ENCODE measurements around the gene PRTFDC1. TPM values are rescaled to one million over a fixed set of nuclear protein-coding genes. Genes with fewer than 3 reads are reported as not detected.

The PRTFDC1 gene
- total RNA-seq, 2 experiments from 2014 or later: 1.4 to 1.7 TPM

DNA sequence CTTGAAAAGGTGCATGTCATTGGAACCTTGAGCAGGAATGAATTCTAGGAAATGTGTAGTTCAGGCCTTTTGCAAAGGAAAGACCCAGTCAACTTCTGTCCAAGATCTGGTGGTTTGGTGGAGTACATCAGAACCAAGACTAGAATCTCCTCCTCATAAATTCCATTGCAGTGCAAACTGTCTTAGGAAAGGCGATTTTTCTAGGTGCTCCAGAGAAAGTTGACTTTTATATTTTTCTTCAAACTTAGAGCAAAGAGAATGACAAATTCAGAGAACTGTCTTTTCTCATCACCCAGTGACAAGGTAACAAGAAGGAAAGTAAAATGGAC, 50.0 kb downstream of the PRTFDC1 start:
- ChIA-PET POLR2A (interaction anchor here (1.1 kb wide), 1 partner anchor 11 kb away, joined by 3 read pairs; no protein-coding TSS in a partner anchor), CTCF (no interaction called here)
- H3K9me3 Mint-ChIP-seq: no peaks in the 10 kb centered on the region
- no peak overlapping the region for H3K27ac Mint-ChIP-seq
- no peak for DNase-seq
- no peak overlapping the region for H3K4me3 Mint-ChIP-seq
- peaks cover 26% of the 10 kb centered on the region for H3K36me3 Mint-ChIP-seq (ENCODE audit: low read depth)
- H3K4me1 Mint-ChIP-seq: peaks cover 30% of the 10 kb centered on the region
- H3K27me3 Mint-ChIP-seq: no peaks in the 10 kb centered on the region

DNA sequence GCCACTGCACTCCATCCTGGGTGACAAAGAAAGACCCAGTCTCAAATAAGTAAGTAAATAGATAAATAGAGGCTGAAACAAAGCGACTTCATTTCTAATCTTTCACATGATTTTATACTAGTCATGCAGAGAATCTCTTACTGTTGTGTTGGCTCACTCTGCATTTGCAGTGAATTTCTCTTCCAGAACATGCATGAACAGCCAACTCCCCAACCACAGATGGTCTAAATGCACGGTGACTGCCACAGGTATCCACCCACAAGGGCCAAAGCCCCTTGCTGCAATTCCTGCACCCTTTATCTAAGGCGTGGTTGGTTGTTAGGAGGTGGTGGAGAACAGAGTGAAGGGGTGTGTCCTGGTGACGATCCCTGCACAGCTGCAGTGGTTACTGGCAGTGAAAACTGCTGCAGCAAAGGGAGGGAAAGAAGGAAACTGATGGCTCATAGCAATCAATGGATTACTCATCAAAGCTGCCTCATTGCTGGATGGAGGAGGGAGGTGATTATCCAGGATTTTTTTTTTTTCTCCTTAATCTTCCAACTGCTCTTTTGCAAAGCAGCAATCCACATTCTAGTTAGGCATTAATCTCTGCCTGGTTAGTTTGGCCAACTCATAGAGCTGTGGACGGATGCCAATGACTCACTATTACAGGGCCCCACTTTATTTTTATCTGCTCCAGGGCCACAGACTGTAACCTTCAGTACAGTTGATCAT, 50.6 kb downstream of the PRTFDC1 start:
- peaks cover 35% of the 10 kb centered on the region for H3K4me1 Mint-ChIP-seq
- H3K27ac Mint-ChIP-seq: peak overlapping the region; percentile 31
- CTCF ChIA-PET: no interaction called here
- no peak for DNase-seq
- POLR2A ChIA-PET: interaction anchor here (1.1 kb wide), 1 partner anchor 11 kb away, joined by 3 read pairs; no protein-coding TSS in a partner anchor
- no peaks in the 10 kb centered on the region for H3K27me3 Mint-ChIP-seq
- H3K36me3 Mint-ChIP-seq (ENCODE audit: low read depth): peaks cover 26% of the 10 kb centered on the region
- no peak overlapping the region for H3K4me3 Mint-ChIP-seq
- no peaks in the 10 kb centered on the region for H3K9me3 Mint-ChIP-seq

- DNase-seq: no peak
- ChIA-PET POLR2A (interaction anchor here (1.1 kb wide), 1 partner anchor 10 kb away, joined by 3 read pairs; no protein-coding TSS in a partner anchor), CTCF (interaction anchor here (1.2 kb wide), 1 partner anchor 29 kb away, joined by 4 read pairs; no protein-coding TSS in a partner anchor)
- peaks cover 21% of the 10 kb centered on the region for H3K36me3 Mint-ChIP-seq (ENCODE audit: low read depth)
- peak overlapping the region; percentile 5 for H3K27ac Mint-ChIP-seq
- no peak overlapping the region for H3K4me3 Mint-ChIP-seq
- H3K27me3 Mint-ChIP-seq: no peaks in the 10 kb centered on the region
- H3K4me1 Mint-ChIP-seq: peaks cover 35% of the 10 kb centered on the region
- no peaks in the 10 kb centered on the region for H3K9me3 Mint-ChIP-seq
Measured at GRCh38 chr10:24900888-24901685, 51.3 kb downstream of the PRTFDC1 start.

GRCh38 chr10:24899571-24899970, 52.8 kb downstream of the PRTFDC1 start:
- H3K4me1 Mint-ChIP-seq: peaks cover 44% of the 10 kb centered on the region
- ChIA-PET POLR2A (no interaction called here), CTCF (interaction anchor here (1.2 kb wide), 1 partner anchor 30 kb away, joined by 4 read pairs; no protein-coding TSS in a partner anchor)
- H3K27ac Mint-ChIP-seq: no peak overlapping the region
- H3K9me3 Mint-ChIP-seq: no peaks in the 10 kb centered on the region
- no peaks in the 10 kb centered on the region for H3K27me3 Mint-ChIP-seq
- H3K4me3 Mint-ChIP-seq: no peak overlapping the region
- no peak for DNase-seq
- H3K36me3 Mint-ChIP-seq (ENCODE audit: low read depth): peaks cover 14% of the 10 kb centered on the region

- Mint-ChIP-seq H3K4me1 (peaks cover 52% of the 10 kb centered on the region), H3K9me3 (no peaks in the 10 kb centered on the region), H3K27me3 (no peaks in the 10 kb centered on the region), H3K4me3 (no peak overlapping the region), H3K36me3 (ENCODE audit: low read depth) (peaks cover 13% of the 10 kb centered on the region), H3K27ac (no peak overlapping the region)
- no peak for DNase-seq
- ChIA-PET POLR2A (no interaction called here), CTCF (no interaction called here)
Measured at GRCh38 chr10:24898501-24898900, 53.9 kb downstream of the PRTFDC1 start.

DNA sequence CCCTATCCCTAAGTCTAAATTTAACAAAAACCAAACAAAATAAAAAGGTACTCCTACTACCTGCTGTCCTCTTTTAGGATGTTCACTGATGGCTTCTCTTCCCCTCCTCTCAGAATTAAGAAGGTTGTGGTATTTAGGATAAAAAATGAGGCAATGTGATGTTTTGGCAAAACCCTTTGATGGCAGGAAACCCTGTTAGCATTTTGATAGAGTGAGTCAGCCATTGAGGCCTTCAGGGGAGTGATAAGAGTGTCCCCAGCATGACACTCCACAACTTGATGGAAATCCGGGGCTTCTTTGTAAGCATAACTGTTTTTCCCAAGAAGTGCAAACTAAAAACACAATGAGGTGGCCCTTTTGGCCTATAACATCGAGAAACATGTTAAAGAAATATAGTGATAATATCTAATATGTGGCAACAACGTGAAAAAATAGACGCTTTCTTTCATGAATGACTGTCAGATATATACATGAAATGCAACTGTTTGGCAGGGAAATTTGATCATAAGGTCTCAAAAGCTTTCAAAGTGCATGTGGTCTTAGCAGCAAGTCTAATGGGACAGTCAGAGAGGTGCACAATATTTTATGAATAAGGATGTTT, 55.0 kb downstream of the PRTFDC1 start:
- ChIA-PET POLR2A (no interaction called here), CTCF (interaction anchor here (0.7 kb wide), 1 partner anchor 57 kb away, joined by 4 read pairs; no protein-coding TSS in a partner anchor)
- peaks cover 51% of the 10 kb centered on the region for H3K4me1 Mint-ChIP-seq
- peak overlapping the region; percentile 19 for H3K27ac Mint-ChIP-seq
- no peaks in the 10 kb centered on the region for H3K9me3 Mint-ChIP-seq
- no peak for DNase-seq
- no peaks in the 10 kb centered on the region for H3K27me3 Mint-ChIP-seq
- no peak overlapping the region for H3K4me3 Mint-ChIP-seq
- H3K36me3 Mint-ChIP-seq (ENCODE audit: low read depth): peaks cover 15% of the 10 kb centered on the region

DNA sequence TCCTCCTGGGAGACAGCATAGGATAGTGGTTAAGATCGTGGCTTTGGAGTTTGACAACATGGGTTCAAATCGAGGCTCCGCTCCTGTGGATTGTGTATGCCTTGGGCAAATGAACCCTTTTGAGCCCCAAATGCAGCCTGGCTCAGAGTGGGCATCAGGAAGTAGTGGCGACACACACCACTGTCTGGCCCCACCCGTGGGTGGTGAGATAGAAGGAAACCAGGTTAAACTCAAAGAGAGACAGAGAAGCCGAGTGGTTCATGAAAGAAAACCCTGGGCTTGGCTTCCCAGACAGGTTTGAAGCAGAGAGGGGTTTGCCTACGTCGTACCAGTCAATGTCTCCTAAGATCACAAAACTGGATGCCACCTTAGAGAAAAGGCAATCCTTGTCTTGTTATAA, 57.7 kb downstream of the PRTFDC1 start:
- H3K4me3 Mint-ChIP-seq: peak overlapping the region; percentile 43
- H3K4me1 Mint-ChIP-seq: peaks cover 35% of the 10 kb centered on the region
- H3K27me3 Mint-ChIP-seq: no peaks in the 10 kb centered on the region
- peaks cover 20% of the 10 kb centered on the region for H3K36me3 Mint-ChIP-seq (ENCODE audit: low read depth)
- CTCF ChIA-PET: interaction anchor here (0.6 kb wide), 1 partner anchor 222 kb away, joined by 3 read pairs; no protein-coding TSS in a partner anchor
- no peaks in the 10 kb centered on the region for H3K9me3 Mint-ChIP-seq
- POLR2A ChIA-PET: interaction anchor here (0.7 to 1.7 kb wide), 5 partner anchors 9 to 171 kb away, joined by 3 to 4 read pairs (median 3); partner anchors contain the start of genes ARHGAP21, ENKUR and THNSL1
- DNase-seq: peak; percentile 21
- H3K27ac Mint-ChIP-seq: peak overlapping the region; percentile 79

- H3K36me3 Mint-ChIP-seq (ENCODE audit: low read depth): peaks cover 24% of the 10 kb centered on the region
- POLR2A ChIA-PET: interaction anchor here (0.7 to 1.7 kb wide), 5 partner anchors 9 to 171 kb away, joined by 3 to 4 read pairs (median 3); partner anchors contain the start of genes ARHGAP21, ENKUR and THNSL1
- peaks cover 36% of the 10 kb centered on the region for H3K4me1 Mint-ChIP-seq
- H3K9me3 Mint-ChIP-seq: no peaks in the 10 kb centered on the region
- H3K27ac Mint-ChIP-seq: peak overlapping the region; percentile 79
- no peaks in the 10 kb centered on the region for H3K27me3 Mint-ChIP-seq
- peak overlapping the region; percentile 43 for H3K4me3 Mint-ChIP-seq
- CTCF ChIA-PET: interaction anchor here (0.6 kb wide), 1 partner anchor 222 kb away, joined by 3 read pairs; no protein-coding TSS in a partner anchor
- DNase-seq: peak; percentile 25
Measured at GRCh38 chr10:24894309-24894708, 58.1 kb downstream of the PRTFDC1 start.

- ChIA-PET POLR2A (interaction anchor here (0.9 kb wide), 1 partner anchor 11 kb away, joined by 3 read pairs; no protein-coding TSS in a partner anchor), CTCF (interaction anchor here (0.6 kb wide), 1 partner anchor 20 kb away, joined by 3 read pairs; no protein-coding TSS in a partner anchor)
- Mint-ChIP-seq H3K4me1 (peaks cover 38% of the 10 kb centered on the region), H3K9me3 (no peaks in the 10 kb centered on the region), H3K4me3 (no peak overlapping the region), H3K27me3 (no peaks in the 10 kb centered on the region), H3K36me3 (ENCODE audit: low read depth) (peaks cover 18% of the 10 kb centered on the region), H3K27ac (no peak overlapping the region)
- no peak for DNase-seq
Measured at GRCh38 chr10:24893127-24893526, 59.3 kb downstream of the PRTFDC1 start.

DNA sequence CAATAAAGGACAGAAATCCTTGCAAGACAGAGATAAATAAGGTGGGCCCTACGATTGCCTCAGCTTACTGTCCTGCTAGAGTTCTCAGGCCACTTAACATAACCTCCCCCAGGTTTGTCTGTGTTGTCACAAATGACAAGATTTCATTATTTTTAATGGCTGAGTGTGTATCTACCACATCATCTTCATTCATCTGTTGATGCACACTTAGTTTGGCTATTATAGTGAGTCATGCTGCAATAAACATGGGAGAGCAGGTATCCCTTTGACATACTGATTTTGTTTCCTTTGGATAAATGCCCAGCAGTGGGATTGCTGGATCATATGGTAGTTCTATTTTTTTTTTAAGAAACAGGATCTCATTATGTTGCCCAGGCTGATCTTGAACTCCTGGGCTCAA, 60.6 kb downstream of the PRTFDC1 start:
- ChIA-PET CTCF (no interaction called here), POLR2A (interaction anchor here (1.2 kb wide), 1 partner anchor 10 kb away, joined by 3 read pairs; no protein-coding TSS in a partner anchor)
- Mint-ChIP-seq H3K4me3 (no peak overlapping the region), H3K27ac (no peak overlapping the region), H3K36me3 (ENCODE audit: low read depth) (peaks cover 21% of the 10 kb centered on the region), H3K9me3 (peaks cover 6% of the 10 kb centered on the region), H3K27me3 (no peaks in the 10 kb centered on the region), H3K4me1 (peaks cover 39% of the 10 kb centered on the region)
- DNase-seq: no peak

DNA sequence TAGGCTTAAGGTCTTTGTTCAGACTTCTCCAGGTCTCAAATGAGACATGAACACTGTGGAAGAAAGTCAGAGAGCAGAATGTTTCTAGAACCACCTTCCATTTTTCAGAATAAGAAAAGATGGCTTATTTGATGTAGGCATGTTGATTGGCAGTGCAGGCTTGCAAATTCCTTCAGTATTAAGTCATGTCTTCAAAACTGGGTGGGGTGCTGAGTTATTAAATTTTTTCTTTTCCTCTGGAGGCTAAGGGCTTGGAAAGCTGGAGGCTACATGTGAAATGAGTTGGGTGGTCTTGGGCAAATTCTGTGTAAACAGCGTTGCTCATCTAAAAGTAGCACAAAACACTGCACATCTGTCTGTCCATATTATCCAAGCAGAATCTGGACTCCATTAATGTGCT, 62.8 kb downstream of the PRTFDC1 start:
- no peak overlapping the region for H3K4me3 Mint-ChIP-seq
- H3K27ac Mint-ChIP-seq: no peak overlapping the region
- ChIA-PET POLR2A (no interaction called here), CTCF (no interaction called here)
- peaks cover 39% of the 10 kb centered on the region for H3K4me1 Mint-ChIP-seq
- peaks cover 21% of the 10 kb centered on the region for H3K36me3 Mint-ChIP-seq (ENCODE audit: low read depth)
- H3K27me3 Mint-ChIP-seq: no peaks in the 10 kb centered on the region
- DNase-seq: no peak
- H3K9me3 Mint-ChIP-seq: peaks cover 11% of the 10 kb centered on the region

- DNase-seq: no peak
- H3K36me3 Mint-ChIP-seq (ENCODE audit: low read depth): peaks cover 21% of the 10 kb centered on the region
- H3K27ac Mint-ChIP-seq: peak overlapping the region; percentile 77
- ChIA-PET POLR2A (interaction anchor here (0.7 to 1.5 kb wide), 5 partner anchors 23 to 143 kb away, joined by 3 to 4 read pairs (median 3); no protein-coding TSS in a partner anchor), CTCF (interaction anchor here (1.1 to 1.3 kb wide), 2 partner anchors 64 to 165 kb away, joined by 4 to 6 read pairs; partner anchors contain the start of gene PRTFDC1)
- peaks cover 16% of the 10 kb centered on the region for H3K9me3 Mint-ChIP-seq
- H3K4me3 Mint-ChIP-seq: peak overlapping the region; percentile 38
- no peaks in the 10 kb centered on the region for H3K27me3 Mint-ChIP-seq
- peaks cover 36% of the 10 kb centered on the region for H3K4me1 Mint-ChIP-seq
Measured at GRCh38 chr10:24887855-24888231, 64.6 kb downstream of the PRTFDC1 start.
